GM12801 (cell line): ENCODE results near the gene TRIM46.
A peak's percentile ranks its signal among the peaks of the same experiment; 100 is the strongest.

ENCODE experiments used
- TF ChIP-seq, protein P1 (sequence below): IDR thresholded peaks from one replicate; pipeline ENCODE4 v1.5.1; 2011; ENCODE audit warnings: control low read depth; ENCODE audit not compliant: insufficient read length; ENCODE audit errors: extremely low read depth

Gene TRIM46

GRCh38 chr1:155175281-155175926, 1.8 kb downstream of the TRIM46 start:
- TF ChIP-seq, protein P1, sequence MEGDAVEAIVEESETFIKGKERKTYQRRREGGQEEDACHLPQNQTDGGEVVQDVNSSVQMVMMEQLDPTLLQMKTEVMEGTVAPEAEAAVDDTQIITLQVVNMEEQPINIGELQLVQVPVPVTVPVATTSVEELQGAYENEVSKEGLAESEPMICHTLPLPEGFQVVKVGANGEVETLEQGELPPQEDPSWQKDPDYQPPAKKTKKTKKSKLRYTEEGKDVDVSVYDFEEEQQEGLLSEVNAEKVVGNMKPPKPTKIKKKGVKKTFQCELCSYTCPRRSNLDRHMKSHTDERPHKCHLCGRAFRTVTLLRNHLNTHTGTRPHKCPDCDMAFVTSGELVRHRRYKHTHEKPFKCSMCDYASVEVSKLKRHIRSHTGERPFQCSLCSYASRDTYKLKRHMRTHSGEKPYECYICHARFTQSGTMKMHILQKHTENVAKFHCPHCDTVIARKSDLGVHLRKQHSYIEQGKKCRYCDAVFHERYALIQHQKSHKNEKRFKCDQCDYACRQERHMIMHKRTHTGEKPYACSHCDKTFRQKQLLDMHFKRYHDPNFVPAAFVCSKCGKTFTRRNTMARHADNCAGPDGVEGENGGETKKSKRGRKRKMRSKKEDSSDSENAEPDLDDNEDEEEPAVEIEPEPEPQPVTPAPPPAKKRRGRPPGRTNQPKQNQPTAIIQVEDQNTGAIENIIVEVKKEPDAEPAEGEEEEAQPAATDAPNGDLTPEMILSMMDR, result no peak

GRCh38 chr1:155175927-155176371, 2.3 kb downstream of the TRIM46 start:
- TF ChIP-seq, protein P1, result no peak

GRCh38 chr1:155176544-155177071, 3.0 kb downstream of the TRIM46 start:
- TF ChIP-seq, protein P1, result peak; percentile 46

DNA sequence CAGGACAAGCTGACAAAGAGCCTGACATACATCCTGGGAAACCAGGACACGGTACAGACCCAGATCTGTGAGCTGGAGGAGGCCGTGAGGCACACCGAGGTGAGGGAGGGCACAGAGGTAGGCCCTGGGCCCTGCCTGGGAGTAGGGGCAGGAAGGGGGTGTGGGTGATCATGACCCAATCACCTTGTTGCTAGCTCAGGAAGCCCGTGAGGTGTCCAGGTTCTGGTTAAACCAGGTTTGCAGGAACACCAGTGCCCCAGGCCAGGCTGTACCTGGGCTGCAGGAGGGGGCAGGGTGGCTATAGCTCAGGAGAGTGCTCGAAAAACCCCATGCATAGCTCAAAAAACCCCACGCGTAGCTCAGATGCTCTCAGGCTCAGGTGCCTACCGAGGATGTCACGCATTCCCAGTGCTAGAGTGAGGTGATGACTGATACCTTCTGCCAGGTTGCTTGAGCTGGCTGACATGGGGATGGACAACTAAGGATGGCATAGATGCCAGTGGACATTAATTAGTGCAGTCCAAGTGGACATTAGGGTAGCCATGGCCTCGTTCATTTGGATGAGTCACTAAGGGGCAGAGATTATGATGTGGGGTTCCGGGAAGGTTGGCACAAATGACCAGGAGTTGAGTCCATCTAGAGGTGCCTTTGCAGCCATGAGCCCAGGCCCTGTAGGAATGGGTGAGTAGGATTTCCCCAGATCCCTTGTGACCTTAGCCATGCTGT, 3.7 kb downstream of the TRIM46 start:
- TF ChIP-seq, protein P1, result no peak

GRCh38 chr1:155177918-155178281, 4.3 kb downstream of the TRIM46 start:
- TF ChIP-seq, protein P1, result no peak

GRCh38 chr1:155178441-155179111, 4.9 kb downstream of the TRIM46 start:
- TF ChIP-seq, protein P1, result no peak

- TF ChIP-seq, protein P1, result no peak
Measured at GRCh38 chr1:155179112-155180031, 5.7 kb downstream of the TRIM46 start.
